Measurements from ENCODE around the gene RGS3. TPM values are rescaled to one million over a fixed set of nuclear protein-coding genes. Genes with fewer than 3 reads are reported as not detected.

Gene RGS3
- total and polyA plus RNA-seq, 2 donors (not counting 3 experiments of a cell fraction or from before 2014, with no cell fraction given), result 356 to 416 TPM

DNA sequence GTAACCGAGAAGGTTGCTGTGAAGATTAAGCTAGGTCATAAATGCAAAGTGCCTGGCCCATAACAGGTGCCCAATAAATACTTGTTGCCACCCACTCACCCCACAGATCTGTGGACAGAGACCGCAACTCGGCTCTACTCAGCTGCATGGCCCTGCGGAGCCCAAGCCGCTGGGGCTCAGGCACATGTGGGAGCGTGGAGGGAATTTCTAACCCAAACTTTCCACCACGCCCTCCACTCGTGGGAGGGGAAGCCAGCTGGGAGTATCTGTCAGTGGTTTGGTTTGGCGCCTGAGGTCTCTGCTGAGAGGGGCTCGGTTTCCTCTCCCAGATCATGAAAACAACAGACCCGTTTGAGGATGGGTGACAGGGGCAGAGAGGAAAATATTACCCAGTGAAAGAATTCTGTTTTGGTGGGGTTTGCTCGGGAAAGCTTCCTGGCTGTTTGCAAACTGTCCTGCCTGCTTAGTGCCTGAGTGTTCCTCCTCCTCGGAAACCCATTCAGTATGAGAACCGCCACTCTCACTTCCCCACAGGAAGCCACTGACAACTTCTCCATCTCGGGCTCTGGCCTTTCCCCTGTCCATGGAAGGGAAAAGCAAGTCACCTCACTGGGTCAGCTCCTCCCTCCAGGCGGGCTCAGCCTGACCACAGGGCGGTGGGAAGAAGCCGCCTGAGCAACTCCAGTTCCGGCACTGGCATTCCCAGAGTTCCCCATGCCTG is 60.1 kb downstream of the RGS3 start:
- ChIA-PET CTCF (interaction anchor here (0.9 to 4.3 kb wide), 17 partner anchors 15 to 249 kb away, joined by 3 to 48 read pairs (median 4); no protein-coding TSS in a partner anchor), POLR2A (interaction anchor here (0.9 to 1.5 kb wide), 4 partner anchors 10 to 132 kb away, joined by 3 to 5 read pairs (median 4); no protein-coding TSS in a partner anchor)
- dilution Hi-C loops (cut with MboI; ENCODE audit: extremely low pct_ligation_motif_present, low sequenced_read_pairs), result no loop called here
- Histone ChIP-seq H3K36me3 (ENCODE audit: control insufficient read depth in 2 of 2, extremely low read depth in 1 of 2, insufficient read depth in 2 of 2, low read length in 2 of 2) (peaks cover 59 to 76% of the 10 kb centered on the region in 2 experiments), H2AFZ (ENCODE audit: low read depth, low read length) (no peak overlapping the region), H3K4me3 (replicated peaks in 1 of 3; ENCODE audit: insufficient read depth in 1 of 3, low read depth in 1 of 3, low read length in 3 of 3) (no peak overlapping the region), H4K20me1 (replicated peaks; ENCODE audit: control insufficient read depth, extremely low read depth, insufficient read depth, low read length) (no peaks in the 10 kb centered on the region), H3K9me1 (replicated peaks; ENCODE audit: control insufficient read depth, extremely low read depth, insufficient read depth, low read length) (no peaks in the 10 kb centered on the region), H3K79me2 (ENCODE audit: control insufficient read depth, insufficient read depth, low read length) (peaks cover 72% of the 10 kb centered on the region), H3K4me1 (ENCODE audit: control insufficient read depth, extremely low read depth, insufficient read depth, low read length) (peaks cover 66% of the 10 kb centered on the region), H3K27me3 (ENCODE audit: control insufficient read depth in 2 of 2, insufficient read depth in 2 of 2, low read length in 2 of 2) (no peaks in the 10 kb centered on the region), H3K27ac (ENCODE audit: insufficient read depth, low read depth, low read length) (peak overlapping the region; percentile 80), H3K9ac (replicated peaks; ENCODE audit: extremely low read depth, insufficient read depth, low read length) (peak overlapping the region; percentile 19), H3K9me3 (replicated peaks; ENCODE audit: control insufficient read depth, insufficient read depth, low read length) (no peaks in the 10 kb centered on the region), H3K4me2 (ENCODE audit: insufficient read depth, low read length) (peak overlapping the region; percentile 34)
- DNase-seq (ENCODE audit: low read depth, low spot score) (peak; percentile 85), FAIRE-seq (peak; percentile 96)
- no TSS peak for BruUV-seq (replicated peaks)
- TF ChIP-seq MAX (IDR thresholded peaks at IDR 0.05; ENCODE audit: insufficient read depth, insufficient read length) (no peak), GATA2 (IDR thresholded peaks at IDR 0.05; ENCODE audit: insufficient read depth, insufficient read length, low read depth, low read length) (peak; percentile 27), POLR2A (IDR thresholded peaks at IDR 0.05; ENCODE audit: low read depth, low read length) (peak; percentile 21), JUN (IDR thresholded peaks at IDR 0.05; ENCODE audit: borderline replicate concordance, insufficient read depth, insufficient read length, low read depth) (no peak), EZH2 (IDR thresholded peaks at IDR 0.05; ENCODE audit: borderline replicate concordance, low read depth, low read length, severe bottlenecking) (no peak), POLR2AphosphoS5 (IDR thresholded peaks at IDR 0.05; ENCODE audit: insufficient read depth, low read depth, low read length) (peak; percentile 79), MYC (IDR thresholded peaks at IDR 0.05; ENCODE audit: low read depth, low read length) (no peak), FOS (IDR thresholded peaks at IDR 0.05; ENCODE audit: borderline replicate concordance, insufficient read depth, low read length) (no peak)
- TF ChIP-seq, protein P1, sequence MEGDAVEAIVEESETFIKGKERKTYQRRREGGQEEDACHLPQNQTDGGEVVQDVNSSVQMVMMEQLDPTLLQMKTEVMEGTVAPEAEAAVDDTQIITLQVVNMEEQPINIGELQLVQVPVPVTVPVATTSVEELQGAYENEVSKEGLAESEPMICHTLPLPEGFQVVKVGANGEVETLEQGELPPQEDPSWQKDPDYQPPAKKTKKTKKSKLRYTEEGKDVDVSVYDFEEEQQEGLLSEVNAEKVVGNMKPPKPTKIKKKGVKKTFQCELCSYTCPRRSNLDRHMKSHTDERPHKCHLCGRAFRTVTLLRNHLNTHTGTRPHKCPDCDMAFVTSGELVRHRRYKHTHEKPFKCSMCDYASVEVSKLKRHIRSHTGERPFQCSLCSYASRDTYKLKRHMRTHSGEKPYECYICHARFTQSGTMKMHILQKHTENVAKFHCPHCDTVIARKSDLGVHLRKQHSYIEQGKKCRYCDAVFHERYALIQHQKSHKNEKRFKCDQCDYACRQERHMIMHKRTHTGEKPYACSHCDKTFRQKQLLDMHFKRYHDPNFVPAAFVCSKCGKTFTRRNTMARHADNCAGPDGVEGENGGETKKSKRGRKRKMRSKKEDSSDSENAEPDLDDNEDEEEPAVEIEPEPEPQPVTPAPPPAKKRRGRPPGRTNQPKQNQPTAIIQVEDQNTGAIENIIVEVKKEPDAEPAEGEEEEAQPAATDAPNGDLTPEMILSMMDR (IDR thresholded peaks at IDR 0.05; ENCODE audit: extremely low read depth in 1 of 2, insufficient read depth in 1 of 2, low read depth in 1 of 2, low read length in 2 of 2), result no peak
- intact Hi-C loops (cut with micrococcal nuclease), result loop anchor here (1.0 to 2.0 kb wide), 2 partner anchors 65 to 132 kb away; no protein-coding TSS in a partner anchor
